ENCODE results near the gene FANCG. TPM values are rescaled to one million over a fixed set of nuclear protein-coding genes. Genes with fewer than 3 reads are reported as not detected.

The FANCG gene
- total and polyA plus RNA-seq, 2 experiments from 2014 or later: 13.4 to 15.3 TPM

DNA sequence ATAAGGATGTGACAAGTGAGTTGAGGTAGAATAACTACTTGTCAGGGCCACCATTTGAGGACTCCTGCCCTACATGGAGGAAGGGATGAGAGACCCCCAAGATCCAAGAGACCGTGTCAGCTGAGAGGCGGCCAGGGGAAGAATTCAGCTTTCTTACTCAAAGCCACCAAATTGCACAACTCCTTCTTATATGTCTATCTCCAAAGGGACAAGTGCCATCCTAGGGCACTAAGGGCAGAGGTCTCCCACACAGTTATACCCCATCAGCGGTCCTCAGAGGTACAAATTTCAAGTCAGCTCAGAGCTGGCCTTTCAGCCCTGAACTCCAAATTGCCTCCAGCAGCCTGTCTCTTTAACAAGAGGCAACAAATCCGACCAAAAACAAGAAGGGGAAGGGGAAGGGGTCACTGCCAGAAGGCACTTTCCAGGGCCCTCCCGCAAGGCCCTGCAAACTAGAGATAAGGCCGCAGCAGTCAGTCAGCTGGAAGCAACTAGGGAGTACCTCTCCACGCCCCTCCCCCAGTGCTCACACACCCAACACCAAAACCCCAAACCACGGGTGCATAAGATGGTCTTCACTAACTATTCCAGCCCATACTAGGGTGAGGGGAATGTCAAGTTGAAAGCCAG lies 29.3 kb upstream of the FANCG start:
- Histone ChIP-seq H4K20me1 (ENCODE audit: insufficient read depth, poor library complexity, severe bottlenecking) (no peaks in the 10 kb centered on the region), H3K9me2 (replicated peaks; ENCODE audit: insufficient read depth) (no peaks in the 10 kb centered on the region), H3K36me3 (replicated peaks; ENCODE audit: insufficient read depth, low read depth) (no peaks in the 10 kb centered on the region), H3K27ac (no peak overlapping the region), H3K4me2 (no peak overlapping the region), H2AFZ (no peak overlapping the region), H3K4me1 (ENCODE audit: insufficient read depth) (peaks cover 9% of the 10 kb centered on the region), H3K27me3 (no peaks in the 10 kb centered on the region), H3K4me3 (no peak overlapping the region), H3K79me2 (peaks cover 42% of the 10 kb centered on the region), H3K9me3 (ENCODE audit: low read depth) (no peaks in the 10 kb centered on the region)
- no peak for DNase-seq (ENCODE audit: low spot score)
- TF ChIP-seq EZH2phosphoT487 (IDR thresholded peaks at IDR 0.05; ENCODE audit: low read depth, severe bottlenecking, unreplicated experiment) (no peak), EZH2 (IDR thresholded peaks at IDR 0.05; ENCODE audit: borderline replicate concordance) (no peak)
- TF ChIP-seq, protein P1, sequence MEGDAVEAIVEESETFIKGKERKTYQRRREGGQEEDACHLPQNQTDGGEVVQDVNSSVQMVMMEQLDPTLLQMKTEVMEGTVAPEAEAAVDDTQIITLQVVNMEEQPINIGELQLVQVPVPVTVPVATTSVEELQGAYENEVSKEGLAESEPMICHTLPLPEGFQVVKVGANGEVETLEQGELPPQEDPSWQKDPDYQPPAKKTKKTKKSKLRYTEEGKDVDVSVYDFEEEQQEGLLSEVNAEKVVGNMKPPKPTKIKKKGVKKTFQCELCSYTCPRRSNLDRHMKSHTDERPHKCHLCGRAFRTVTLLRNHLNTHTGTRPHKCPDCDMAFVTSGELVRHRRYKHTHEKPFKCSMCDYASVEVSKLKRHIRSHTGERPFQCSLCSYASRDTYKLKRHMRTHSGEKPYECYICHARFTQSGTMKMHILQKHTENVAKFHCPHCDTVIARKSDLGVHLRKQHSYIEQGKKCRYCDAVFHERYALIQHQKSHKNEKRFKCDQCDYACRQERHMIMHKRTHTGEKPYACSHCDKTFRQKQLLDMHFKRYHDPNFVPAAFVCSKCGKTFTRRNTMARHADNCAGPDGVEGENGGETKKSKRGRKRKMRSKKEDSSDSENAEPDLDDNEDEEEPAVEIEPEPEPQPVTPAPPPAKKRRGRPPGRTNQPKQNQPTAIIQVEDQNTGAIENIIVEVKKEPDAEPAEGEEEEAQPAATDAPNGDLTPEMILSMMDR (IDR thresholded peaks at IDR 0.05; ENCODE audit: poor library complexity): no peak
- 67% methylated on average over 8 of the region's 8 CpGs for WGBS (ENCODE audit: low lambda C conversion rate, missing lambda C conversion rate)

GRCh38 chr9:35108461-35108860 lies 28.7 kb upstream of the FANCG start:
- Histone ChIP-seq H3K36me3 (replicated peaks; ENCODE audit: insufficient read depth, low read depth) (no peaks in the 10 kb centered on the region), H3K27ac (no peak overlapping the region), H3K4me3 (no peak overlapping the region), H2AFZ (no peak overlapping the region), H3K4me1 (ENCODE audit: insufficient read depth) (peaks cover 12% of the 10 kb centered on the region), H3K27me3 (no peaks in the 10 kb centered on the region), H4K20me1 (ENCODE audit: insufficient read depth, poor library complexity, severe bottlenecking) (no peaks in the 10 kb centered on the region), H3K9me2 (replicated peaks; ENCODE audit: insufficient read depth) (no peaks in the 10 kb centered on the region), H3K4me2 (no peak overlapping the region), H3K9me3 (ENCODE audit: low read depth) (no peaks in the 10 kb centered on the region), H3K79me2 (peaks cover 42% of the 10 kb centered on the region)
- DNase-seq (ENCODE audit: low spot score): no peak
- no peak for TF ChIP-seq EZH2 (IDR thresholded peaks at IDR 0.05; ENCODE audit: borderline replicate concordance)
- TF ChIP-seq, protein P1 (IDR thresholded peaks at IDR 0.05; ENCODE audit: poor library complexity): no peak
- TF ChIP-seq EZH2phosphoT487 (IDR thresholded peaks at IDR 0.05; ENCODE audit: low read depth, severe bottlenecking, unreplicated experiment): no peak
- 92% methylated on average over 6 of the region's 6 CpGs for WGBS (ENCODE audit: low lambda C conversion rate, missing lambda C conversion rate)

DNA sequence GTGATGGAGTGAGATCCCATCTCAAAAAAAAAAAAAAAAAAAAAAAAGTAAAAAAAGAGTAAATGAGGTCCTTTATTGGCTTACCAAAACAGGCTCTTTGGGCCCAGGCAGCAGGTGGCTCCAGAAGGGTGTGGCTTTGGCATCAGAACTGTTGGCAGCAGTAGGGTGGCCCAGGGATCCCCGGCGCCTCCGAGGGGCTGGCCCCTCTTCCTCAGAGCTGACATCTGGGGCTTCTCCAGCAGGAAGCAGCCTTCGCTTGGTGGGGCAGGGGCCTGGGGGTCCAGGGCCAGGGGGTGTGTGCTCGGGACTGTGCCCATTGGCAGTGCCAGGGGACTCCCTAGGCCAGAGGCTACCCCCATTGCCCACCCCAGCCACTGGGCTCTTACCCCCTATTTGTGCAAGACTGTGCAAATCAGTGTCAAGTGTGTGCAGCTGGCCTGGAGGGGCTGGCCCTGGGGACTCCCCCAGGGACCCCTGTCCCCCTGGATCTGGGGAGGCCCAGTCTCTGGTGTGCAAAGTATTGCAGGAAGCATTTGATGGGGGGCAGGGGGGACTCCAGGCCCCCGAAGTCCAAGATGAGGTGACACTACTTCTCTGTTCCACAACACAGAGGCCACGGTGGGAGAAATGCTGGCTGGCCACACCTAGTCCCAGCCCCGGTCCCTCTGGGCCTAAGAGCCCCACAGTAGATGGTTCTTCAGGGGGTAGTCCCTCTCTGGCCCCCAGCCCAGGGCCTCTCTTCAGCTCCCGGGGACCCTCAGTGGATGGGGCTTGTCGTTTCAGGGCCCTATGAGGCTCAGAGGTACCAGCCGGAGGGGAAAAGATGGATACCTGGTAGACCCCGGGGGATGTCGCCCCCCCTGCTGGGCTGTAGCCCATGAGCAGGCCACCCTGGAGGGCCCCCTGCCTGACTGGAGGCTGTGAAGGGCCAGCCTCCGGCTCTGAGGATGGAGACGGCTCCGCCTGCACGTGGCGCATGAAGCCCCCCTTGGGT lies 27.9 kb upstream of the FANCG start:
- H3K4me2 ChIP-seq: no peak overlapping the region
- no peak overlapping the region for H3K4me3 ChIP-seq
- peaks cover 37% of the 10 kb centered on the region for H3K79me2 ChIP-seq
- DNase-seq (ENCODE audit: low spot score): no peak
- WGBS (ENCODE audit: low lambda C conversion rate, missing lambda C conversion rate): 86% methylated on average over 16 of the region's 18 CpGs
- no peak for TF ChIP-seq EZH2 (IDR thresholded peaks at IDR 0.05; ENCODE audit: borderline replicate concordance)
- no peak for TF ChIP-seq EZH2phosphoT487 (IDR thresholded peaks at IDR 0.05; ENCODE audit: low read depth, severe bottlenecking, unreplicated experiment)
- TF ChIP-seq, protein P1 (IDR thresholded peaks at IDR 0.05; ENCODE audit: poor library complexity): no peak
- no peaks in the 10 kb centered on the region for H3K36me3 ChIP-seq (replicated peaks; ENCODE audit: insufficient read depth, low read depth)
- no peaks in the 10 kb centered on the region for H3K27me3 ChIP-seq
- H3K27ac ChIP-seq: no peak overlapping the region
- H2AFZ ChIP-seq: no peak overlapping the region
- H4K20me1 ChIP-seq (ENCODE audit: insufficient read depth, poor library complexity, severe bottlenecking): no peaks in the 10 kb centered on the region
- no peaks in the 10 kb centered on the region for H3K9me3 ChIP-seq (ENCODE audit: low read depth)
- no peaks in the 10 kb centered on the region for H3K9me2 ChIP-seq (replicated peaks; ENCODE audit: insufficient read depth)
- peaks cover 14% of the 10 kb centered on the region for H3K4me1 ChIP-seq (ENCODE audit: insufficient read depth)
